MM.1S (cell line): ENCODE measurements around the gene TFPI.

Source experiments
- DNase-seq: peaks from one replicate; pipeline ENCODE4 v3.0.0-alpha.2; 2015
- H2AFZ ChIP-seq: fragments of 300-600 bp; sonication (generic); 2 replicates; pipeline ENCODE4 v1.6.0; 2016; ENCODE audit warnings: antibody characterized with exemption, low read length
- H3F3A ChIP-seq: fragments of 300-600 bp; sonication (generic); 2 replicates; pipeline ENCODE4 v1.6.1; 2016; ENCODE audit warnings: mild to moderate bottlenecking, antibody characterized with exemption, low read length, moderate library complexity, mixed read lengths; ENCODE audit not compliant: insufficient read depth
- H3K27ac ChIP-seq: fragments of 300-600 bp; sonication (generic); 2 replicates; pipeline ENCODE4 v1.5.1; 2016; ENCODE audit warnings: mild to moderate bottlenecking, low read length
- H3K27me3 ChIP-seq: fragments of 300-600 bp; sonication (generic); replicated peaks from 2 replicates; pipeline ENCODE4 v1.6.0; 2016; ENCODE audit warnings: low read length; ENCODE audit not compliant: insufficient read depth
- H3K36me3 ChIP-seq: fragments of 300-600 bp; sonication (generic); replicated peaks from 2 replicates; pipeline ENCODE4 v1.6.1; 2016; ENCODE audit warnings: mild to moderate bottlenecking, low read length, mixed read lengths; ENCODE audit not compliant: insufficient read depth
- H3K4me1 ChIP-seq: fragments of 300-600 bp; sonication (generic); 2 replicates; pipeline ENCODE4 v1.6.1; 2016; ENCODE audit warnings: low read length, mixed read lengths
- H3K4me2 ChIP-seq: fragments of 300-600 bp; sonication (generic); 2 replicates; pipeline ENCODE4 v1.6.0; 2016; ENCODE audit warnings: low read depth, low read length
- H3K4me3 ChIP-seq: fragments of 300-600 bp; sonication (generic); 2 replicates; pipeline ENCODE4 v1.5.1; 2016; ENCODE audit warnings: low read length, mixed read lengths
- H3K79me2 ChIP-seq: fragments of 300-600 bp; sonication (generic); 2 replicates; pipeline ENCODE4 v1.6.1; 2016; ENCODE audit warnings: mixed run types, low read length, mixed read lengths
- H3K9ac ChIP-seq: fragments of 300-600 bp; sonication (generic); 2 replicates; pipeline ENCODE4 v1.6.1; 2016; ENCODE audit warnings: low read length, mixed read lengths
- H3K9me2 ChIP-seq: fragments of 300-600 bp; sonication (generic); replicated peaks from 2 replicates; pipeline ENCODE4 v1.6.1; 2016; ENCODE audit warnings: mild to moderate bottlenecking, low read length, mixed read lengths; ENCODE audit not compliant: insufficient read depth
- H3K9me3 ChIP-seq: fragments of 300-600 bp; sonication (generic); replicated peaks from 2 replicates; pipeline ENCODE4 v1.6.1; 2016; ENCODE audit warnings: mild to moderate bottlenecking, low read length, mixed read lengths; ENCODE audit not compliant: insufficient read depth
- H4K20me1 ChIP-seq: fragments of 300-600 bp; sonication (generic); 2 replicates; pipeline ENCODE4 v1.6.1; 2016; ENCODE audit warnings: mild to moderate bottlenecking, low read length, moderate library complexity, mixed read lengths; ENCODE audit not compliant: insufficient read depth
- EZH2 ChIP-seq: fragments of 300-600 bp; sonication (generic); optimal IDR thresholded peaks from 2 replicates; pipeline ENCODE3; 2017; ENCODE audit warnings: low read depth, mild to moderate bottlenecking, antibody characterized with exemption, low read length, mixed read lengths
- EZH2phosphoT487 ChIP-seq: fragments of 300-600 bp; sonication (generic); IDR thresholded peaks from 2 replicates; pipeline ENCODE4 v1.6.1; 2018; ENCODE audit warnings: antibody characterized with exemption, low read length
- TF ChIP-seq, protein P1 (sequence below): fragments of 300-600 bp; sonication (generic); IDR thresholded peaks from 2 replicates; pipeline ENCODE4 v1.5.1; 2016; ENCODE audit warnings: antibody characterized with exemption, low read length, mixed read lengths

Gene TFPI

GRCh38 chr2:187506416-187506815 is 47.8 kb downstream of the TFPI start:
- TF ChIP-seq, protein P1, sequence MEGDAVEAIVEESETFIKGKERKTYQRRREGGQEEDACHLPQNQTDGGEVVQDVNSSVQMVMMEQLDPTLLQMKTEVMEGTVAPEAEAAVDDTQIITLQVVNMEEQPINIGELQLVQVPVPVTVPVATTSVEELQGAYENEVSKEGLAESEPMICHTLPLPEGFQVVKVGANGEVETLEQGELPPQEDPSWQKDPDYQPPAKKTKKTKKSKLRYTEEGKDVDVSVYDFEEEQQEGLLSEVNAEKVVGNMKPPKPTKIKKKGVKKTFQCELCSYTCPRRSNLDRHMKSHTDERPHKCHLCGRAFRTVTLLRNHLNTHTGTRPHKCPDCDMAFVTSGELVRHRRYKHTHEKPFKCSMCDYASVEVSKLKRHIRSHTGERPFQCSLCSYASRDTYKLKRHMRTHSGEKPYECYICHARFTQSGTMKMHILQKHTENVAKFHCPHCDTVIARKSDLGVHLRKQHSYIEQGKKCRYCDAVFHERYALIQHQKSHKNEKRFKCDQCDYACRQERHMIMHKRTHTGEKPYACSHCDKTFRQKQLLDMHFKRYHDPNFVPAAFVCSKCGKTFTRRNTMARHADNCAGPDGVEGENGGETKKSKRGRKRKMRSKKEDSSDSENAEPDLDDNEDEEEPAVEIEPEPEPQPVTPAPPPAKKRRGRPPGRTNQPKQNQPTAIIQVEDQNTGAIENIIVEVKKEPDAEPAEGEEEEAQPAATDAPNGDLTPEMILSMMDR: no peak
- TF ChIP-seq EZH2phosphoT487 (no peak), EZH2 (no peak)
- Histone ChIP-seq H3K4me3 (no peak overlapping the region), H4K20me1 (no peaks in the 10 kb centered on the region), H3F3A (no peaks in the 10 kb centered on the region), H2AFZ (no peak overlapping the region), H3K9me2 (no peaks in the 10 kb centered on the region), H3K79me2 (no peaks in the 10 kb centered on the region), H3K36me3 (no peaks in the 10 kb centered on the region), H3K27ac (no peak overlapping the region), H3K27me3 (no peaks in the 10 kb centered on the region), H3K4me2 (no peak overlapping the region), H3K4me1 (no peaks in the 10 kb centered on the region), H3K9ac (no peak overlapping the region), H3K9me3 (no peaks in the 10 kb centered on the region)
- DNase-seq: no peak

- DNase-seq: no peak
- Histone ChIP-seq H3F3A (no peaks in the 10 kb centered on the region), H3K4me1 (no peaks in the 10 kb centered on the region), H3K4me3 (no peak overlapping the region), H3K4me2 (no peak overlapping the region), H2AFZ (no peak overlapping the region), H3K9ac (no peak overlapping the region), H3K36me3 (no peaks in the 10 kb centered on the region), H3K9me3 (no peaks in the 10 kb centered on the region), H4K20me1 (no peaks in the 10 kb centered on the region), H3K79me2 (no peaks in the 10 kb centered on the region), H3K27me3 (no peaks in the 10 kb centered on the region), H3K9me2 (no peaks in the 10 kb centered on the region), H3K27ac (no peak overlapping the region)
- TF ChIP-seq EZH2 (no peak), EZH2phosphoT487 (no peak)
- TF ChIP-seq, protein P1: no peak
Observed at GRCh38 chr2:187505065-187505672, 49.1 kb downstream of the TFPI start.

- no peak overlapping the region for H3K9ac ChIP-seq
- no peaks in the 10 kb centered on the region for H3F3A ChIP-seq
- no peak overlapping the region for H3K4me2 ChIP-seq
- H4K20me1 ChIP-seq: no peaks in the 10 kb centered on the region
- no peak overlapping the region for H3K4me3 ChIP-seq
- no peaks in the 10 kb centered on the region for H3K79me2 ChIP-seq
- H3K27me3 ChIP-seq: no peaks in the 10 kb centered on the region
- no peaks in the 10 kb centered on the region for H3K9me2 ChIP-seq
- H2AFZ ChIP-seq: no peak overlapping the region
- H3K36me3 ChIP-seq: no peaks in the 10 kb centered on the region
- no peak overlapping the region for H3K27ac ChIP-seq
- no peaks in the 10 kb centered on the region for H3K9me3 ChIP-seq
- TF ChIP-seq EZH2 (no peak), EZH2phosphoT487 (no peak)
- TF ChIP-seq, protein P1: no peak
- DNase-seq: no peak
- no peaks in the 10 kb centered on the region for H3K4me1 ChIP-seq
Observed at GRCh38 chr2:187504312-187504921, 49.8 kb downstream of the TFPI start.
